HG02571 (cell line): Measurements from ENCODE around the gene TYW1B.
A peak's percentile ranks its signal among the peaks of the same experiment; 100 is the strongest.
"Not testable (repeated sequence)": the region's sequence is repeated elsewhere in the genome, so short reads cannot be mapped to it uniquely, and the experiment has no call there.

ENCODE experiments used
- ATAC-seq: cut with Tn5 transposase; IDR thresholded peaks from one replicate; pipeline ENCODE4 v1.9.1; 2021; ENCODE audit warnings: mild to moderate bottlenecking, moderate library complexity; ENCODE audit not compliant: unreplicated experiment

Gene TYW1B

GRCh38 chr7:72705693-72706092, 122.3 kb downstream of the TYW1B start:
- not testable (repeated sequence) for ATAC-seq

GRCh38 chr7:72704894-72705293, 123.1 kb downstream of the TYW1B start:
- ATAC-seq, result no peak

GRCh38 chr7:72700548-72700947, 127.5 kb downstream of the TYW1B start:
- not testable (repeated sequence) for ATAC-seq

GRCh38 chr7:72697066-72697465, 130.9 kb downstream of the TYW1B start:
- ATAC-seq, result not testable (repeated sequence)

GRCh38 chr7:72696643-72697042, 131.4 kb downstream of the TYW1B start:
- ATAC-seq, result not testable (repeated sequence)

- not testable (repeated sequence) for ATAC-seq
Measured at GRCh38 chr7:72695482-72695881, 132.5 kb downstream of the TYW1B start.

- ATAC-seq, result not testable (repeated sequence)
Measured at GRCh38 chr7:72691442-72691841, 136.6 kb downstream of the TYW1B start.

GRCh38 chr7:72690177-72690576, 137.8 kb downstream of the TYW1B start:
- not testable (repeated sequence) for ATAC-seq

GRCh38 chr7:72689344-72689743, 138.7 kb downstream of the TYW1B start:
- not testable (repeated sequence) for ATAC-seq

GRCh38 chr7:72681211-72681610, 146.8 kb downstream of the TYW1B start:
- ATAC-seq, result not testable (repeated sequence)

GRCh38 chr7:72676880-72677279, 151.1 kb downstream of the TYW1B start:
- not testable (repeated sequence) for ATAC-seq

GRCh38 chr7:72676086-72676690, 151.8 kb downstream of the TYW1B start:
- not testable (repeated sequence) for ATAC-seq

GRCh38 chr7:72675686-72676085, 152.3 kb downstream of the TYW1B start:
- ATAC-seq, result not testable (repeated sequence)

- no peak for ATAC-seq
Measured at GRCh38 chr7:72674394-72674793, 153.6 kb downstream of the TYW1B start.

- not testable (repeated sequence) for ATAC-seq
Measured at GRCh38 chr7:72670850-72671249, 157.2 kb downstream of the TYW1B start.

- not testable (repeated sequence) for ATAC-seq
Measured at GRCh38 chr7:72668435-72668834, 159.6 kb downstream of the TYW1B start.

GRCh38 chr7:72667049-72667448, 161.0 kb downstream of the TYW1B start:
- ATAC-seq, result not testable (repeated sequence)

- not testable (repeated sequence) for ATAC-seq
Measured at GRCh38 chr7:72648574-72648973, 179.4 kb downstream of the TYW1B start.

GRCh38 chr7:72643708-72644107, 184.3 kb downstream of the TYW1B start:
- ATAC-seq, result not testable (repeated sequence)

GRCh38 chr7:72641485-72642248, 186.3 kb downstream of the TYW1B start:
- ATAC-seq, result not testable (repeated sequence)

- peak; percentile 50 for ATAC-seq
Measured at GRCh38 chr7:72640740-72641139, 187.3 kb downstream of the TYW1B start.

GRCh38 chr7:72635273-72635908, 192.6 kb downstream of the TYW1B start:
- ATAC-seq, result not testable (repeated sequence)
